Activated CD4-positive, alpha-beta T cell treated with anti-CD3 and anti-CD28 coated beads for 48 hours (primary cell): ENCODE measurements around the gene ST6GALNAC6.
"Not testable (repeated sequence)": the region's sequence is repeated elsewhere in the genome, so short reads cannot be mapped to it uniquely, and the experiment has no call there.

Experiments used
- DNase-seq: peaks from one replicate; pipeline ENCODE4 v3.0.0-alpha.2; 2020

Gene ST6GALNAC6

DNA sequence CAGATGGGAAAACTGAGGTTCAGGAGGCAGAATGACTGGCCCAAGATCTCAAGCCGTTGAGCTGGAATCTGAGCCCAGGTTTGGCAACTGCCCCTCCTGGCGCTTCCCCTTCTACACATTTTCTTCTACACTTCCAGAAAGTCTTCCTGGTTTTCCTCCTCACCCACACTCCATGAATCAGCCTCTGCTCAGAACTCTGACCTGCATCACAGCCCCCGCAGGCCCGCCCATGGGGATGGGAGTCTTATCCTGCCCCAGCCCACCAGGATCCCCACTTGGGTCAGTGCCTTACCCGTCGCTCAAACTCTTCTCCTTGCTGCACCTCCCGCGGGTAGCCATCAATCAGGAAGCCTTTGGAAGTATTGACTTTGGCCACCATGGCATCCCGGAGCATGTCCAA is 27.9 kb downstream of the ST6GALNAC6 start:
- no peak for DNase-seq

DNA sequence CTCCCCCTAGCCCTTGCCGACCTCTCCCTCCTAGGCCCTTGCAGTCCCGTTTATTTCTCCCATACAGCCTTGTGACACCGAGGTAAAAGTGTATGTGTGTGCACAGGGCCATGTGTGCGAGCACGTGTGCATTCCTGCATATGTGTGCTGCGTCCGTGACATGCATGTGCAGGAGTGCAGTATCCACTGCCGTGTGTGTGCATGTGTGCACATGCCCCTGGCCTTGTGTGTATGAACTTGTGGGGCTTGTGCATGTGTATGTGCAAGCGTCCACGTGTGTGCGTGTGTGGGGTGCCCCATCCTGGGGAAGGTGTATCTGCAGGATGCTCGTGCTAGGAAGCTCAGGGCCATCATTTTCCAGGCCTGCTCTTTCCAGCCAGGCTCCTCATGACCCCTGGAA is 28.5 kb downstream of the ST6GALNAC6 start:
- DNase-seq = no peak

DNA sequence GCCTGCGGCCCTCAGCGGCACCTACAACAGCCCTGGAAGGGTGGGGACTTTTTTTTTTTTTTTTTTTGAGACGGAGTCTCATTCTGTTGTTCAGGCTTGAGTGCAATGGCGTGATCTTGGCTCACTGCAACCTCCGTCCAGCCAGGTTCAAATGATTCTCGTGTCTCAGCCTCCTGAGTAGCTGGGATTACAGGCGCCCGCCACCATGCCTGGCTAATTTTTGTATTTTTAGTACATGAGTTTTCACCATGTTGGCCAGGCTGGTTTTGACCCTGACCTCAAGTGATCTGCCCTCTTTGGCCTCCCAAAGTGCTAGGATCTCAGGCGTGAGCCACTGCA is 29.3 kb downstream of the ST6GALNAC6 start:
- not testable (repeated sequence) for DNase-seq

DNA sequence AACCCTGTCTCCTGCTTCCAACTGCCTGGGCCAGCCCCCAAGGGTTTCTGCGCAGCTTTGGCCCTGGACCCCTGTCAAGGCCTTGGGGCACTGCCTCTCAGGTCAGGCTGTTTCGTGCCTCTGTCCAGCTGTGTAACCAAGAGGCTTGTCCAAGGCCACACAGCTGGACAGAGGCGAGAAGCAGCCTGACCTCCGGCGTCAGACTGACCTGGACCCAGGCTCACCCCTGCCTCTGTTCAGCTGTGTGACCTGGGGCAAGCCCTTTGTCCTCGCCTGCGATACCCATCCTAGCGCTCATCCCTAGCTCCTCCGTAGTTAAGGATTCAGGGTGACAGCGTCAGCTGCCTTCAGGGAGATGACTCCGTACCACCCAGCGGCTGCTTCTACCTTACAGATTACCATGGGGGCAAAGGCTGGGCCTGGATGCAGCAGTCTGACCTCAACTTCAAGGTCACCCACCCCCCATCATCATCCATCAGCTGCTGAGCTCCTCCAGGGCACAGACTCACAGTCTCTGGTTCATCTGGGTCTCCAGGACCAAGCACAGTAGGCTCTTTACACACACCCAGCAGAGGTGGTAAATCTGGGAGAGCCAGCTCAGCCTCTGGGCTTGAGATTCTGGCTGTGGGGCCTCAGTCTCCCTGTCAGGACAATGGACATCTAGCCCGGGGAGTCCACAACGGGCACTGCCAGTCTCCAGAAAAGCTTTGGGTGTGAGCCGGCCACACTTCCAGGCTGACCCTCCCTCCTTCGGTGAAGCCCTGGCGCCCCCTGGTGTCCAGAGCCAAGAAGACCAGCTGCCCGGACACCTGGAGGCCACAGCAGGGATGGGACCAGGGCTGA is 29.9 kb downstream of the ST6GALNAC6 start:
- peak; percentile 89 for DNase-seq

DNA sequence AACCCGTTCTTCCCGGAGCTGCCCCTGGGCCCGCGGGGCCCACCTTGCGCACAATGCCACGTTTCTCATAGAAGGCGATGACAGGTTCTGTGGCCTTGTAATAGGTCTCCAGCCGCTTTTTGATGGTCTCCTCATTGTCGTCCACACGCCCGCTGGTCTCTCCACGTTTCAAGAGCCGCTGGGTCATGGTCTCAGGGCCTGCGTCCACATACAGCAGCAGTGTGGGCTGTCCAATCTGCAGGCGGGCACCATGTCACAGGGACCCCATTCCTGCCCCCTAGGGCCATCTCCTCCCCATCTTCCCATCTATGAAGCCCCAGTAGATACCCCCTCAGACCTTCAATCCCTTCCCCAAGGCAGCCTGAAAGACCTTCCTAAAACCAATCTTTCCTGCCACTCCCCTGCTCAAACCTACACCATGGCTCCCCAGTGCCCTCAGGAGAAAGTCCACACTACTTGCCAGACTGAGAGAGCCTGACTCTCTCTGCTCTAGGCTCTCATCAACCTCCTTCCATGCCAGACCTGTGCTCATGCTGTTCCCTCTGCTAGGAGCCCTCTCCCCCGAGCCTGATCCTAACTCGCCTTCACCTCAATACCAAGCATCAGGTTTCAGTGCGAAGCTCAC is 31.0 kb downstream of the ST6GALNAC6 start:
- no peak for DNase-seq

GRCh38 chr9:127867356-127868277 is 31.8 kb downstream of the ST6GALNAC6 start:
- DNase-seq = no peak

DNA sequence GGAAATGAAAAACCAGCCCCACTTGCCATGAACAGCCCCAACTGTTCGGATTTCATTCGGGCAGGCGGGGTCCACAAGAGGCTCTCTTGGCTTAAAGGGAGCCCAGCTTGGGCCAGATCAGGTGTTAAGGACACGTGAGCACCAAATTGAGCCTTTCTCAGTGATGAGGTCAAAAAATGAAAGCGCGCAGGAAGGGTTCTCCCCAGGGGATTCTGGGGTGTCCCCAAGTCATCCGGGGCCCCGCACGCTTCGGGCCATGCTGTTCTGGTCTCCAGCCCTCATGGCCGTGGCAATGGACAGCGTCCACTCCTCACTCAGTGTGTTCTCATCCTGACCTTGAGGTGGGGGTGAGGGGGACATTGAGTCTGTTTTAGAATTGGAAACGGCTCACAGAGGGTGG is 32.9 kb downstream of the ST6GALNAC6 start:
- no peak for DNase-seq

DNA sequence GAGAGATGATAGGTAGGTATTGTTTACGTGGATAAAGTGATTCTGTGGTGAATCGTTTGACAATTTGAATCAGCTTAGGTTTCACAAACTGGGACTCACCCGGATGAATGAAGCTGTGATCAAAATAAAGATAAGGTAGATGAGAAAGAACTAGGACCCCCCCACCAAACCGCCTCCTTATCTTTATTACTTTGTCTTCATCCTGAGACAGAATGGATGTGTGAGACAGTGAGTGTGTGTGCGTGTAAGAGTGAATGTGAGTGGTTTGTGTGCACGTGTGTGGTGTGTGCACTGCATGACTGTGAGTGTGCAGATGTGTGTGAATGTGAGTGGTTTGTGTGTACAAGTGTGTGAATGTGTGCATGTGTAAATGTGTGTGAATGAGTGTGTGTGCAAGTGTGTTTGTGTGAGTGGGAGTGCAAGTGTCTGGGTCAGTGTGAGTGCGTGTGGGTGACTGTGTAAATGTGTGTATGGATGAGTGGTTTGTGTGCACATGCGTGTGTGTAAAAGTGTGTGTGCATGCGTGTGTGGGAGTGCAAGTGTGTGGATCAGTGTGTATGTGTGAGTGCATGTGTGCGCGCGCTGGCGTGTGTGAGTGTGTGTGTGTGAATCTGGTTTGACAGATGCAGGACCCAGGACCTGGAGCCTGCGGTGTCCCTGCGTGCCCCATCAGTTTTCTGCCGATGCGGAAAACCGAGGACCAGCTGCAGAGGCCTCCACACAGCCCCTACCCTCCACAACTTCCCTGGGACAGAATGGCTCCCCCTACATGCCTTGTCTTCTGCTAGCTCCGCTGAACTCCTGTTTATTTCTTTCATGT is 33.5 kb downstream of the ST6GALNAC6 start:
- DNase-seq = peak; percentile 61

DNA sequence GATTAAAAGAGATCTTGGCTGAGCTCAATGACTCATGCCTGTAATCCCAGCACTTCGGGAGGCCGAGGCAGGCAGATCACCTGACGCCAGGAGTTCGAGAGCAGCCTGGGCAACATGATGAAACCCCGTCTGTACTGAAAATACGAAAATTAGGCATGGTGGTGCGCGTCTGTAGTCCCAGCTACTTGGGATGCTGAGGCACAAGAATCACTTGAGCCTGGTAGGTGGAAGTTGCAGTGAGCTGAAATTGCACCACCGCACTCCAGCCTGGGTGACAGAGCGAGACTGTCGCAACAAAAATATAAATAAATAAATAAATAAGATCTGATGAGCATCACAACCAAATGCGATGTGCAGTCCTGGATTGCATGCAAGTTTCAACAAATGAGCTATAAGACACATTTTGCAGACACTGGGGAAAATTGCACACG is 36.2 kb downstream of the ST6GALNAC6 start:
- DNase-seq = no peak

GRCh38 chr9:127862075-127863011 is 37.1 kb downstream of the ST6GALNAC6 start:
- no peak for DNase-seq

DNA sequence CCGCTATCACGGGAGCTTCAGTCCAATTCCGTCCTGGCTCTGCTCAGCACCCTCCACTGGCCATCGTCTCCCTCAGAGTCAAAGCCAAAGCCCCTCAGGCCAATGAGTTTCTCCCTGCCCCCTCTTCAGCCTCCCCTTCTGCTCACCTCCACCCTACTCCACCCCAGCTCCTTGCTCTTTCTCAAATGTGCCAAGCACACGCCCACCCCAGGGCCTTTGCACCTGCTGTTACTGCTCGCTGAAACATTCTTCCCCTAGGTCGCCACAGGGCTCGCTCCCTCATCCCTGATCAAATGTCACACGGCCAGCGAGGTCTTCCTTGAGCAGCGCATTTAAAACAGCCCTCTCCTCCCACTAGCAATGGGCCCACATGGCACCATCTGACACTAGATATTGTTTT is 38.6 kb downstream of the ST6GALNAC6 start:
- DNase-seq = no peak

GRCh38 chr9:127860260-127860659 is 39.1 kb downstream of the ST6GALNAC6 start:
- no peak for DNase-seq

- no peak for DNase-seq
Observed at GRCh38 chr9:127858041-127858512, 41.3 kb downstream of the ST6GALNAC6 start.

DNA sequence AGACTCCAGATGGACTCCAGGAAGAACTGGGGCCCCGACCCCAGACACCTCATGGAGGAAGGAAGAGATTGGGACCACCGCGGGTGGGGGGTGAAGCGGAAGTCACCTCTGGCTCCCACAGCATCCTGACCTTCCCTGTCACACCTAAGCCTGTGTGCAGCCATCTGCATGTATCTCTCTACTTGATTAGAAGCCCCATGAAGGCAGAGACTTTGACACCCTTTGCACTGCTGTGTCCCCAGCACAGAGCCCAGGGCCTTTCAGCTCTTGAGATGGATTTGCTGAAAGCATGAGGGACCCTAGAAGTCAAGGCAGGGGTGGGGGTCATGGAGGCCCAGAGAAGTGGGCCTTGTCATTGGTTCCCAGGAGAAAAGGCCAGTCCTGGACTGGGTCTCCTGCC is 42.1 kb downstream of the ST6GALNAC6 start:
- DNase-seq = no peak

DNA sequence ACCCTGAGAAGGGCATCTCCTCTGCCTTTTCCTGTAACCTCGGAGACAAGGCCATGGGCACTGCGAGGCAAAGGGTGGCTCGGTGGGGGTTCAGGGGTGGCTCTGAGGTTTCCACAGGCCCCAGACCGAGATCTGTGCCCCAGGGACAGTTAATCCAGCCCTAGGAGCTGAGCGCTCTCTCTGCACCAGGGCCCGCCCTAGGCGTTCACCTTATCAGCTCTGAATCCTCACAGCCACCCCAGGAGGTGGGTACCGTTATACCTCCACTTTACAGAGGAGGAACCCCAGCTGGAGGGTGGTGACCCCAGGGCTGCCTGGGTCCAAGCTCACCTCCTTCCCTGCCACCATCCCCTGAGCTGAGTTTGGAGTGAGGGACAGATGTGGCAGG is 42.7 kb downstream of the ST6GALNAC6 start:
- DNase-seq = no peak

DNA sequence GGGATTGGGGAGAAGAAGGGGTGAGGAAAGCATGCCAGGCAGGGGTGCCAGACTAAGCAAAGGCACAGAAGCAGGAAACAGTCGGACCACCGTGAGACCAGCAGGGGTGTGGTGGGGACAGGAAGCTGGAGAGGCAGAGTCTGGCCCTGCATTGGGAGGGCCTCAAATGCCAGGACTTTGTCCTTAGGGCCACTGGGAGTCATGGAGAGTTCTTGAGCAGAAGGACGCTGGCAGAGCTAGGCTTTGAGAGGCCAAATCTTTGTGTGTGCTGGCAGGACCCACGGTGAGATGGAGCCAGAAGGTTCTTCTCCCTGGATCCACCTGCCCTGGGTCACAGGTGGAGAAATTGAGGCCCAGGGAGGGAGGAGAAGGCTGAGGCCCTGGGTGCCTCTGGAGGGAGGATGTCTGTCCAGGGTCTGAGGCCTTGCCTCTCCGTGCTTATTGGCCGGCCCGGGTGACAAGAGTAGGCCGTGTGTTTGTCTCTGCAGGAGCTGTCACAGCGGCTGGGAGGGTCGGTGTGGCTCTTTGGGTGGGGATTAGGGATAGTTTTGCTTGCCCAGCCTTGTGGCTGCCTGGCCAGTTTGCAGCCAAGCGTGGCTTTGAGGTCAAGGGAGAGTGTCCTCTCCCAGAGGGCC is 43.2 kb downstream of the ST6GALNAC6 start:
- DNase-seq = no peak

DNA sequence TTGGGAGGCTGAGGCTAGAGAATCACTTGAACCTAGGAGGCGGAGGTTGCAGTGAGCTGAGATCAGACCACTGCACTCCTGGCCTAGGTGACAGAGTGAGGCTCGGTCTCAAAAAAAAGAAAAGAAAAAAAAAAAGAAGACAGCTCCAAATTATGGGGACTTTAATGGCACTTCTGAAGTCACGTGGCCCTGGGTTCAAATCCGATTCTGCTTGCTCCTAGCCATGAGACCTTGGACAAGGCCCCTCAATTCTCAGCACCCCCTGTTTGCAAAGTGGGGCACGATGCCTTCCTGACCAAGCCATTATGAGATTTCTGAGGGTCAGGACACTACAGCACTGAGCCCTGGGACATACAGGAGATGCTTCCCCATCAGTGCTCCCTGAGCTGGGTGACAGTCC is 43.9 kb downstream of the ST6GALNAC6 start:
- DNase-seq = no peak

GRCh38 chr9:127854960-127855359 is 44.4 kb downstream of the ST6GALNAC6 start:
- DNase-seq = no peak

GRCh38 chr9:127854184-127854806 is 45.1 kb downstream of the ST6GALNAC6 start, which contains the start of gene ENG:
TSS of gene ENG (minus strand) at chr9:127854658. CDS start at chr9:127854355, 303 bp downstream.
- peak; percentile 43 for DNase-seq
